HEK293T (cell line): Measurements from ENCODE around the gene GRIN3B.

Source experiments
- ARNT ChIP-seq: fragments of 450-650 bp; IDR thresholded peaks from 2 replicates; pipeline ENCODE4 v1.6.1; 2017; ENCODE audit warnings: mild to moderate bottlenecking
- BHLHE40 ChIP-seq: fragments of 450-650 bp; IDR thresholded peaks from 2 replicates; pipeline ENCODE4 v1.6.1; 2016; ENCODE audit warnings: mild to moderate bottlenecking, moderate library complexity, borderline replicate concordance
- CTBP1 ChIP-seq: fragments of 450-650 bp; IDR thresholded peaks from 2 replicates; pipeline ENCODE4 v1.6.1; 2016; ENCODE audit warnings: borderline replicate concordance
- ELF4 ChIP-seq: fragments of 450-650 bp; IDR thresholded peaks from 2 replicates; pipeline ENCODE4 v1.6.1; 2017; ENCODE audit warnings: antibody characterized with exemption
- FOXK2 ChIP-seq: fragments of 450-650 bp; IDR thresholded peaks from 2 replicates; pipeline ENCODE4 v1.6.1; 2016; ENCODE audit warnings: mild to moderate bottlenecking
- FOXM1 ChIP-seq: fragments of 450-650 bp; IDR thresholded peaks from 2 replicates; pipeline ENCODE4 v1.6.1; 2017; ENCODE audit warnings: mild to moderate bottlenecking, borderline replicate concordance
- L3MBTL2 ChIP-seq: fragments of 450-650 bp; conservative IDR thresholded peaks from 2 replicates; pipeline ENCODE4 v1.6.1; 2016; ENCODE audit warnings: mild to moderate bottlenecking
- NFRKB ChIP-seq: fragments of 450-650 bp; IDR thresholded peaks from 2 replicates; pipeline ENCODE4 v1.6.1; 2016; ENCODE audit warnings: mild to moderate bottlenecking, moderate library complexity
- SUZ12 ChIP-seq: fragments of 450-650 bp; IDR thresholded peaks from 2 replicates; pipeline ENCODE4 v1.6.1; 2016; ENCODE audit warnings: mild to moderate bottlenecking
- TARDBP ChIP-seq: fragments of 450-650 bp; IDR thresholded peaks from 2 replicates; pipeline ENCODE4 v1.6.1; 2016
- ZNF384 ChIP-seq: fragments of 450-650 bp; IDR thresholded peaks from 2 replicates; pipeline ENCODE4 v1.6.1; 2016
- TF ChIP-seq, protein P1 (sequence below): fragments of 450-650 bp; IDR thresholded peaks from 2 replicates; pipeline ENCODE4 v1.6.1; 2016

DNA sequence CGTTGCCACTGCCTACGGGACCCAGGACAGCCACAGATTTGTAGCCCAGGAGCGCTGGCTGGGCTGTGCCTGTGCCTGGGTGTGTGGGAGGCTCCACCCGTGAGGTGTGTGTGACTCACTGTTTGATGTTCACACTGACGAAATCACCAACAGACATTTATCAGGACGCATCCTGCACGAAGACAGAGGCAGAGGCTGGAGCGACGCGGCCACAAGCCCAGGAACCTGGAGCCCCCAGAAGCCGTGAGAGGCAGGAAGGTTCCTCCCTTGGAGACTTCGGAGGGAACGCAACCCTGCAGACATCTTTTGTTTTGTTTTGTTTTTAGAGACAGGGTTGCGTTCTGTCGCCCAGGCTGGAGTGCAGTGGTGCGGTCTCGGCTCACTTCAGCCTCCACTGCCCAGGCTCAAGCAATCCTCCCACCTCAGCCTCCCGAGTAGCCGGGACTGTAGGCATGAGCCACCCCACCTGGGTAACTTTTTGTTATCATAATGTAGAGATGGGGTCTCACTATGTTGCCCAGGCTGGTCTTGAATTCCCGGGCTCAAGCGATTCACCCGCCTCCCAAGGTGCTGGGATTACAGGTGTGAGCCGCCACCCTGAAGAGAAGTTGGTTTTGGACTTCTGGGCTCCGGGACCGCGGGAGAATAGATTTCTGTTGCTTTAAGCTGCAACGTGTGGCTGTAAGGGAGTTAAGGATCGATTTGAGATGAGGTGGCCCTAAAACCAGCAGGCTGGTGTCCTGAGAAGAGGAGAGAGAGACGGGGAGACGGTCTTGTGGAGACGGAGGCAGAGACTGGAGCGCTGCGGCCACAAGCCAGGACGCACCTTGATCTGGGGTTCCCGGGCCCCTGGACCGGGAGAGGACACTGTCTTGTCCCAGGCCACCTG lies 41.0 kb upstream of the GRIN3B start:
- TF ChIP-seq FOXM1 (no peak), SUZ12 (no peak), ZNF384 (no peak), CTBP1 (no peak), ELF4 (no peak), L3MBTL2 (no peak), FOXK2 (no peak), ARNT (no peak), TARDBP (no peak), NFRKB (no peak), BHLHE40 (no peak)
- TF ChIP-seq, protein P1, sequence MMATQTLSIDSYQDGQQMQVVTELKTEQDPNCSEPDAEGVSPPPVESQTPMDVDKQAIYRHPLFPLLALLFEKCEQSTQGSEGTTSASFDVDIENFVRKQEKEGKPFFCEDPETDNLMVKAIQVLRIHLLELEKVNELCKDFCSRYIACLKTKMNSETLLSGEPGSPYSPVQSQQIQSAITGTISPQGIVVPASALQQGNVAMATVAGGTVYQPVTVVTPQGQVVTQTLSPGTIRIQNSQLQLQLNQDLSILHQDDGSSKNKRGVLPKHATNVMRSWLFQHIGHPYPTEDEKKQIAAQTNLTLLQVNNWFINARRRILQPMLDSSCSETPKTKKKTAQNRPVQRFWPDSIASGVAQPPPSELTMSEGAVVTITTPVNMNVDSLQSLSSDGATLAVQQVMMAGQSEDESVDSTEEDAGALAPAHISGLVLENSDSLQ, result no peak
